ENCODE data around the gene ZNF25.
"Not testable (repeated sequence)": the region's sequence is repeated elsewhere in the genome, so short reads cannot be mapped to it uniquely, and the experiment has no call there.

The ZNF25 gene

GRCh38 chr10:37976091-37976879, at the start of gene ZNF25:
Gene ZNF25 (minus strand): TSS chr10:37976647. CDS start chr10:37971722, 4,925 bp downstream.
- Histone ChIP-seq H3K4me3 (ENCODE audit: low read length) (peak within 1 kb of the TSS; percentile 60), H3K9me3 (ENCODE audit: low read length) (peaks cover 2% of the 10 kb centered on the region), H2AFZ (ENCODE audit: low read depth, low read length) (peak within 1 kb of the TSS; percentile 88), H3K4me1 (ENCODE audit: insufficient read depth, low read length) (peaks cover 8% of the 10 kb centered on the region), H3K36me3 (ENCODE audit: insufficient read depth, low read length) (peaks cover 3% of the 10 kb centered on the region), H3K27me3 (ENCODE audit: insufficient read depth, low read length) (no peaks in the 10 kb centered on the region)

DNA sequence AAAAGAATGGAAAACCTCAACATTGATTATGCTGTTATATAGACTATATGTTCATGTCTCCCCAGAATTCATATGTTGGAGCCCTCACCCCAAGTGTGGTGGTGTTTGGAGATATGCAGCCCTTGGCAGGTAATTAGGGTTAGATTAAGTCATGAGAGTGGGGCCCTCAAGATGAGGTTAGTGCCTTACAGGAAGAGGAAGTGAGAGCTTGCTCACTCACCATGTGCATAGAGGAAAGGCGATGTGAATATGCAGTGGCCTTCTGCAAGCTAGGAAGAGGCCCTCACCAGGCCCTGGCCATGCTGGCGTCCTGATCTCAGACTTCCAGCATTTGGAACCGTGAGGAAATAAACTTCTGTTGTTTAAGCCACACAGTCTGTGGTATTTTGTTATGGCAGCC, 48.8 kb upstream of the ZNF25 start:
- no peaks in the 10 kb centered on the region for H3K27me3 ChIP-seq (ENCODE audit: insufficient read depth, low read length)
- no peak overlapping the region for H3K4me3 ChIP-seq (ENCODE audit: low read length)
- peaks cover 47% of the 10 kb centered on the region for H3K36me3 ChIP-seq (ENCODE audit: insufficient read depth, low read length)
- H3K4me1 ChIP-seq (ENCODE audit: insufficient read depth, low read length) = no peaks in the 10 kb centered on the region
- no peak overlapping the region for H2AFZ ChIP-seq (ENCODE audit: low read depth, low read length)
- H3K9me3 ChIP-seq (ENCODE audit: low read length) = peaks cover 2% of the 10 kb centered on the region

DNA sequence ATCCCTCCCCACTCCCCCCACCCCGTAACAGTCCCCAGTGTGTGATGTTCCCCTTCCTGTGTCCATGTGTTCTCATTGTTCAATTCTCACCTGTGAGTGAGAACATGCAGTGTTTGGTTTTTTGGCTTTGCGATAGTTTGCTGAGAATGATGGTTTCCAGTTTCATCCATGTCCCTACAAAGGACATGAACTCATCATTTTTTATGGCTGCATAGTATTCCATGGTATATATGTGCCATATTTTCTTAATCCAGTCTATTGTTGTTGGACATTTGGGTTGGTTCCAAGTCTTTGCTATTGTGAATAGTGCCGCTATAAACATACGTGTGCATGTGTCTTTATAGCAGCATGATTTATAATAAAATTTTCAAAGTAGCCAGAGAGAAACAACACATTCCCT, 42.7 kb upstream of the ZNF25 start:
- H3K4me1 ChIP-seq (ENCODE audit: insufficient read depth, low read length) = not testable (repeated sequence)
- H3K36me3 ChIP-seq (ENCODE audit: insufficient read depth, low read length) = peaks cover 63% of the 10 kb centered on the region

GRCh38 chr10:38016354-38016753, 39.9 kb upstream of the ZNF25 start:
- H3K27me3 ChIP-seq (ENCODE audit: insufficient read depth, low read length) = no peaks in the 10 kb centered on the region
- H3K9me3 ChIP-seq (ENCODE audit: low read length) = peaks cover 5% of the 10 kb centered on the region
- H2AFZ ChIP-seq (ENCODE audit: low read depth, low read length) = no peak overlapping the region
- peaks cover 57% of the 10 kb centered on the region for H3K36me3 ChIP-seq (ENCODE audit: insufficient read depth, low read length)
- H3K4me1 ChIP-seq (ENCODE audit: insufficient read depth, low read length) = peaks cover 6% of the 10 kb centered on the region
- no peak overlapping the region for H3K4me3 ChIP-seq (ENCODE audit: low read length)

More for the DNA sequence above, 42.7 kb upstream of the ZNF25 start:
- not testable (repeated sequence) for H2AFZ ChIP-seq (ENCODE audit: low read depth, low read length); H3K27me3 ChIP-seq (ENCODE audit: insufficient read depth, low read length); H3K4me3 ChIP-seq (ENCODE audit: low read length); H3K9me3 ChIP-seq (ENCODE audit: low read length)

DNA sequence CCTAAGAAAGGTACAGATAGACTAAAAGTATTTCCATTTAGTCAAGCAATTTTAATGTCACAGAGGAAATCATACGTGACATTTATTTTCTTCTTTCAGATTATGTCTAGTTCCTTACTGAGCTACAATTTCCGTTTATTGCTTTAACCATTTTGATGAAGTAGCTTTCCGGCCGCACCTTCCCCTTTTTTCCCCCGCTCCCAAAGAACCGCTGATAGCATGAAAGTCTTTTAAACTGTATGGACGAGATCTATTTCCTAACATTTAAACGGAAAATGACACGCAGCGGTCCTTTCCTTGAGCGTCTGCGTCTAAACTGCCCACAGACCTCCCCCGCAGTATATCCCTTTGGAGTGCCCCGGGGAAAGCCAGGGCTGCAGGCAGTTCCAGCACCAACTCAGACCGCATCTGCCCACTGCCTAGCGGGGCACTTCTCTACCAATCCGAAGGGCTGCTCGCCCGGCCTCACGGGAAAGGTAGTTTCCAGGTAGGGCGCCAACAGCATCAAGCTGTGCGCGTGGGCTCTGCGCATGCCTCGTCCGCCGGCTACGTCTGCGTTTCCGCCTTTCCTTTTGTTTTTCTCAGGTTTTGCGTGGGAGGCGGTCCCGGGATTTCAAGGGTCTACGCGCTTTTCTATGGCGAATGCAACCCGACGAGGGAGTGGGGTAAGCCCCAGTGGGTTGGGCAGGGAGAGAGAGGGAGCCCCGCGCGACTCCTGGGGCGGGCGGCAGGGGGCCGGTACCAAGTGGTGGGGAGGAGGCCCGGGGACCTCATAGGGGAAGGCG, 33.9 kb upstream of the ZNF25 start, which contains the start of gene ZNF33A:
TSS of gene ZNF33A (plus strand) at position 557 of the 785 bp plus-strand sequence. CDS start 1,667 bp downstream, outside the sequence.
- Histone ChIP-seq H2AFZ (ENCODE audit: low read depth, low read length) (peak within 1 kb of the TSS; percentile 78), H3K4me3 (ENCODE audit: low read length) (peak within 1 kb of the TSS; percentile 76), H3K27me3 (ENCODE audit: insufficient read depth, low read length) (no peaks in the 10 kb centered on the region), H3K4me1 (ENCODE audit: insufficient read depth, low read length) (peaks cover 6% of the 10 kb centered on the region), H3K36me3 (ENCODE audit: insufficient read depth, low read length) (peaks cover 10% of the 10 kb centered on the region), H3K9me3 (ENCODE audit: low read length) (no peaks in the 10 kb centered on the region)

GRCh38 chr10:38007991-38008390, 31.5 kb upstream of the ZNF25 start:
- H3K36me3 ChIP-seq (ENCODE audit: insufficient read depth, low read length) = no peaks in the 10 kb centered on the region
- H3K4me3 ChIP-seq (ENCODE audit: low read length) = no peak overlapping the region
- no peaks in the 10 kb centered on the region for H3K9me3 ChIP-seq (ENCODE audit: low read length)
- H2AFZ ChIP-seq (ENCODE audit: low read depth, low read length) = no peak overlapping the region
- H3K4me1 ChIP-seq (ENCODE audit: insufficient read depth, low read length) = peaks cover 6% of the 10 kb centered on the region
- H3K27me3 ChIP-seq (ENCODE audit: insufficient read depth, low read length) = no peaks in the 10 kb centered on the region

- H2AFZ ChIP-seq (ENCODE audit: low read depth, low read length) = no peak overlapping the region
- no peak overlapping the region for H3K4me3 ChIP-seq (ENCODE audit: low read length)
- no peaks in the 10 kb centered on the region for H3K27me3 ChIP-seq (ENCODE audit: insufficient read depth, low read length)
- H3K9me3 ChIP-seq (ENCODE audit: low read length) = no peaks in the 10 kb centered on the region
- no peaks in the 10 kb centered on the region for H3K36me3 ChIP-seq (ENCODE audit: insufficient read depth, low read length)
- H3K4me1 ChIP-seq (ENCODE audit: insufficient read depth, low read length) = peaks cover 6% of the 10 kb centered on the region
Observed at GRCh38 chr10:38007551-38007950, 31.1 kb upstream of the ZNF25 start.

DNA sequence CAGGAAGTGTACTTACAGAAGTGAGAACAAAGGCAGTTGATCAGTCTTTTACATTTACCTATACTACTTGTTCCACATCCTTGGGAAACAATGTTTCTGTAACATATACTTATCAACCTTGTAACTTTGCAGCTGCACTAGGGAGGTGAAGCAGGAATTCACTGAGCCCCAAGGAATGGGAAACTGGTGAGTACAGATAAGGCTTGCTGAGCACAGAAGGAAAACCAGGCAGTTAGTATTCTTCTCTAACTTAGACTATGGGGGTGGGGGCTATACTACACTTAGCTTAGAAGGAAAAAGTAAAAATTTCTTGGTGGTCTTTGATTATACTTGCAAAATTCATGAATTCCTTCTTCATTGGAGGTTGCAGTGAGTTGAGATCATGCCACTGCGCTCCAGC, 27.1 kb upstream of the ZNF25 start:
- Histone ChIP-seq H3K36me3 (ENCODE audit: insufficient read depth, low read length) (no peaks in the 10 kb centered on the region), H3K27me3 (ENCODE audit: insufficient read depth, low read length) (no peaks in the 10 kb centered on the region), H3K4me1 (ENCODE audit: insufficient read depth, low read length) (no peaks in the 10 kb centered on the region), H3K9me3 (ENCODE audit: low read length) (no peaks in the 10 kb centered on the region), H2AFZ (ENCODE audit: low read depth, low read length) (no peak overlapping the region), H3K4me3 (ENCODE audit: low read length) (no peak overlapping the region)

GRCh38 chr10:38003026-38003425, 26.6 kb upstream of the ZNF25 start:
- Histone ChIP-seq H2AFZ (ENCODE audit: low read depth, low read length) (no peak overlapping the region), H3K27me3 (ENCODE audit: insufficient read depth, low read length) (no peaks in the 10 kb centered on the region), H3K36me3 (ENCODE audit: insufficient read depth, low read length) (no peaks in the 10 kb centered on the region), H3K9me3 (ENCODE audit: low read length) (no peaks in the 10 kb centered on the region), H3K4me1 (ENCODE audit: insufficient read depth, low read length) (no peaks in the 10 kb centered on the region), H3K4me3 (ENCODE audit: low read length) (no peak overlapping the region)

- not testable (repeated sequence) for H3K9me3 ChIP-seq (ENCODE audit: low read length); H3K4me1 ChIP-seq (ENCODE audit: insufficient read depth, low read length); H3K27me3 ChIP-seq (ENCODE audit: insufficient read depth, low read length); H3K36me3 ChIP-seq (ENCODE audit: insufficient read depth, low read length); H2AFZ ChIP-seq (ENCODE audit: low read depth, low read length); H3K4me3 ChIP-seq (ENCODE audit: low read length)
Observed at GRCh38 chr10:38000474-38000873, 24.0 kb upstream of the ZNF25 start.

DNA sequence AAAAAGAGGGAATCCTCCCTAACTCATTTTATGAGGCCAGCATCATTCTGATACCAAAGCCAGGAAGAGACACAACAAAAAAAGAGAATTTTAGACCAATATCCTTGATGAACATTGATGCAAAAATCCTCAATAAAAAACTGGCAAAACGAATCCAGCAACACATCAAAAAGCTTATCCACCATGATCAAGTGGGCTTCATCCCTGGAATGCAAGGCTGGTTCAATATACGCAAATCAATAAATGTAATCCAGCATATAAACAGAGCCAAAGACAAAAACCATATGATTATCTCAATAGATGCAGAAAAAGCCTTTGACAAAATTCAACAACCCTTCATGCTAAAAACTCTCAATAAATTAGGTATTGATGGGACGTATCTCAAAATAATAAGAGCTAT, 22.5 kb upstream of the ZNF25 start:
- not testable (repeated sequence) for H2AFZ ChIP-seq (ENCODE audit: low read depth, low read length); H3K9me3 ChIP-seq (ENCODE audit: low read length); H3K4me1 ChIP-seq (ENCODE audit: insufficient read depth, low read length); H3K4me3 ChIP-seq (ENCODE audit: low read length); H3K36me3 ChIP-seq (ENCODE audit: insufficient read depth, low read length); H3K27me3 ChIP-seq (ENCODE audit: insufficient read depth, low read length)

DNA sequence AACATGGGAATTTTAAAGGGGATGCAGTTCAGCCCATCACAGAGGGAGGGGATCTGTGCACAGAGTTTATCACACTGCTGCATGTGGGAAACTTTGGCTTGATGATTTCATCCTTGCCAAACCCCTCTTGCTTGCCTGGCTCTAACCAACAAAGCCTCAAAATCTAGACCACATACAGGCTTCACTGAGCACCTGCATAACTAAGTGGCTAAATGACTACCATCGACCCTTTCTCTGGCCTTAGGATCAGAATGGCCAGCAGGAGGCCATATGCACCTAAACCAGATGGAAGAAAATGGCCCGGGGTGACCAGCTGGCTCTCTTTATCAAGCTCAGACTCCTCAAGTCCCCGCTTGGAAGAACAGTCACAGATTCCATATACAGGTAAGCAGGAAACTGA, 15.6 kb upstream of the ZNF25 start:
- Histone ChIP-seq H3K36me3 (ENCODE audit: insufficient read depth, low read length) (no peaks in the 10 kb centered on the region), H3K4me3 (ENCODE audit: low read length) (no peak overlapping the region), H3K4me1 (ENCODE audit: insufficient read depth, low read length) (no peaks in the 10 kb centered on the region), H2AFZ (ENCODE audit: low read depth, low read length) (no peak overlapping the region), H3K27me3 (ENCODE audit: insufficient read depth, low read length) (peaks cover 3% of the 10 kb centered on the region), H3K9me3 (ENCODE audit: low read length) (no peaks in the 10 kb centered on the region)

- Histone ChIP-seq H3K36me3 (ENCODE audit: insufficient read depth, low read length) (no peaks in the 10 kb centered on the region), H2AFZ (ENCODE audit: low read depth, low read length) (no peak overlapping the region), H3K27me3 (ENCODE audit: insufficient read depth, low read length) (peaks cover 3% of the 10 kb centered on the region), H3K4me1 (ENCODE audit: insufficient read depth, low read length) (no peaks in the 10 kb centered on the region), H3K9me3 (ENCODE audit: low read length) (no peaks in the 10 kb centered on the region), H3K4me3 (ENCODE audit: low read length) (no peak overlapping the region)
Observed at GRCh38 chr10:37991655-37992054, 15.2 kb upstream of the ZNF25 start.
